Uterus (tissue), 2 donors: ENCODE results near the gene OMG.

Experiments used
- CTCF ChIP-seq, 4 experiments: fragments of 200-600 bp in 2 of 4; fragments of 450-650 bp in 2 of 4; sonication (generic) in 2 of 4; IDR thresholded peaks; one replicate each; pipeline ENCODE4 v1.5.1; 2016 to 2019; ENCODE audit warnings: antibody characterized with exemption in 4 of 4, mild to moderate bottlenecking in 2 of 4, moderate library complexity in 1 of 4
- POLR2A ChIP-seq, 2 donors: fragments of 450-650 bp; IDR thresholded peaks; one replicate each; pipeline ENCODE4 v1.6.1; 2016; ENCODE audit warnings: antibody characterized with exemption in 2 of 2, mild to moderate bottlenecking in 1 of 2, moderate library complexity in 1 of 2

GRCh38 chr17:31308372-31309334, 11.6 kb upstream of the OMG start:
- no peak for TF ChIP-seq POLR2A (IDR thresholded peaks at IDR 0.05)
- no peak for TF ChIP-seq CTCF (IDR thresholded peaks at IDR 0.05)
